Measurements from ENCODE around the gene CDC42BPG. TPM values are rescaled to one million over a fixed set of nuclear protein-coding genes. Genes with fewer than 3 reads are reported as not detected.

Gene CDC42BPG
- total and polyA plus RNA-seq, 2 of the 8 experiments (the other 6 are each of a cell fraction or from before 2014, with no cell fraction given) = 3.7 to 10.6 TPM

- TF ChIP-seq ATF3 (IDR thresholded peaks at IDR 0.05; ENCODE audit: insufficient read depth, low read depth, low read length) = no peak
- TF ChIP-seq PHF8 (conservative IDR thresholded peaks at IDR 0.05; ENCODE audit: low read depth, low read length) = no peak
- TF ChIP-seq ZNF274 (IDR thresholded peaks at IDR 0.05; ENCODE audit: borderline replicate concordance, extremely low read depth, low read length) = no peak
- TF ChIP-seq JUN (IDR thresholded peaks at IDR 0.05; ENCODE audit: low read depth, low read length) = no peak
- no peak for TF ChIP-seq EZH2 (IDR thresholded peaks at IDR 0.05; ENCODE audit: low read depth, low read length, severe bottlenecking)
- no peak for TF ChIP-seq GABPA (IDR thresholded peaks at IDR 0.05; ENCODE audit: borderline replicate concordance, insufficient read depth, low read length)
- TF ChIP-seq HDAC6 (IDR thresholded peaks at IDR 0.05; ENCODE audit: low read depth, low read length) = no peak
- no peak for TF ChIP-seq KDM5A (IDR thresholded peaks at IDR 0.05; ENCODE audit: low read length)
- TF ChIP-seq POU5F1 (IDR thresholded peaks at IDR 0.05; ENCODE audit: low read depth, low read length) = no peak
- ChIA-PET CTCF (ENCODE audit: partially characterized antibody) (interaction anchor here (0.7 to 2.3 kb wide), 6 partner anchors 11 to 101 kb away, joined by 3 to 7 read pairs (median 4); no protein-coding TSS in a partner anchor), POLR2A (ENCODE audit: partially characterized antibody) (interaction anchor here (1.3 kb wide), 1 partner anchor 12 kb away, joined by 3 read pairs; no protein-coding TSS in a partner anchor)
- H3K36me3 ChIP-seq (ENCODE audit: control insufficient read depth in 2 of 4, insufficient read depth in 4 of 4, low read length in 3 of 4) = no peaks in the 10 kb centered on the region
- H2AFZ ChIP-seq (ENCODE audit: low read length) = no peak overlapping the region
- H3K23ac ChIP-seq (ENCODE audit: insufficient read length) = no peak overlapping the region
- no peak overlapping the region for H3K4me3 ChIP-seq (ENCODE audit: extremely low read depth in 1 of 4, insufficient read depth in 2 of 4, low read depth in 3 of 4, low read length in 4 of 4)
- H2BK20ac ChIP-seq (ENCODE audit: low read length) = no peak overlapping the region
- H3K27me3 ChIP-seq (replicated peaks in 1 of 4; ENCODE audit: control insufficient read depth in 3 of 4, extremely low read depth in 1 of 4, insufficient read depth in 3 of 4, low read length in 3 of 4) = no peaks in the 10 kb centered on the region
- H2BK12ac ChIP-seq (ENCODE audit: low read depth, low read length) = no peak overlapping the region
- H3K18ac ChIP-seq (ENCODE audit: extremely low read depth, low read length) = no peak overlapping the region
- H3K23me2 ChIP-seq (ENCODE audit: low read depth, low read length) = no peaks in the 10 kb centered on the region
- no peak overlapping the region for H3K56ac ChIP-seq (replicated peaks; ENCODE audit: insufficient read length, low read depth, low read length)
- WGBS, 2 experiments (ENCODE audit: extremely low coverage in 1 of 2, insufficient coverage in 1 of 2, insufficient read length in 1 of 2, insufficient replicate concordance in 2 of 2, low coverage in 1 of 2, low lambda C conversion rate in 2 of 2, missing lambda C conversion rate in 1 of 2) = 92% methylated on average over 4 of the region's 4 CpGs; no CpG with 5 or more reads in 1 of the 2 experiments
- H3K4ac ChIP-seq (replicated peaks; ENCODE audit: insufficient read length, low read depth, low read length) = no peak overlapping the region
- no peak overlapping the region for H3K27ac ChIP-seq (ENCODE audit: low read depth, low read length)
- H3K14ac ChIP-seq (ENCODE audit: insufficient read length) = no peak overlapping the region
- H4K5ac ChIP-seq (ENCODE audit: insufficient read length, low read depth, low read length) = no peak overlapping the region
- H2BK15ac ChIP-seq (ENCODE audit: low read length) = no peak overlapping the region
- H3K4me2 ChIP-seq (ENCODE audit: insufficient read depth in 1 of 2, low read depth in 2 of 2, low read length in 2 of 2) = no peak overlapping the region
- H4K91ac ChIP-seq (replicated peaks; ENCODE audit: insufficient read length, low read length) = no peak overlapping the region
- no peak overlapping the region for H4K8ac ChIP-seq (ENCODE audit: extremely low read depth, insufficient read depth, low read length)
- peaks cover 2 to 3% of the 10 kb centered on the region in 2 experiments for H4K20me1 ChIP-seq (replicated peaks in 1 of 2; ENCODE audit: control insufficient read depth in 1 of 2, insufficient read depth in 2 of 2, low read length in 2 of 2)
- H2AK5ac ChIP-seq (ENCODE audit: low read depth, low read length) = no peak overlapping the region
- no peaks in the 10 kb centered on the region for H3K4me1 ChIP-seq (replicated peaks in 1 of 4; ENCODE audit: control insufficient read depth in 3 of 4, insufficient read depth in 4 of 4, low read length in 3 of 4)
- no peaks in the 10 kb centered on the region for H3K9me3 ChIP-seq (ENCODE audit: insufficient read depth in 2 of 2, low read depth in 1 of 2, low read length in 1 of 2)
- FAIRE-seq (no peak), DNase-seq (ENCODE audit: low read depth in 1 of 2, low spot score in 2 of 2) (no peak)
- no peak overlapping the region for H2BK5ac ChIP-seq (ENCODE audit: low read depth, low read length)
- no peak overlapping the region for H2BK120ac ChIP-seq (replicated peaks; ENCODE audit: low read depth, low read length)
- H3K9ac ChIP-seq (replicated peaks in 1 of 4; ENCODE audit: extremely low read depth in 1 of 4, low read depth in 3 of 4, low read length in 3 of 4) = no peak overlapping the region; a peak in 2 of 7 replicates
- H3K79me1 ChIP-seq (ENCODE audit: low read depth, low read length) = no peaks in the 10 kb centered on the region
- H3K79me2 ChIP-seq (ENCODE audit: control insufficient read depth in 1 of 2, insufficient read depth in 2 of 2, low read length in 2 of 2) = no peaks in the 10 kb centered on the region
These were observed 52.0 kb downstream of the CDC42BPG start for GRCh38 chr11:64792482-64792881.
